Activated CD4-positive, CD25-positive, alpha-beta regulatory T cell treated with anti-CD3 and anti-CD28 coated beads, Interleukin-2, amount 50 U/mL, for 24 hours (primary cell): ENCODE data around the gene MYO7B.

Experiments
- ATAC-seq, 2 donors: fragments of 150-1000 bp; cut with Tn5 transposase; one replicate each; pipeline ENCODE4 v1.10.0; 2021; ENCODE audit warnings: mild to moderate bottlenecking in 1 of 2, moderate library complexity in 1 of 2

Gene MYO7B

GRCh38 chr2:127651971-127652550 is 116.6 kb downstream of the MYO7B start:
- no peak for ATAC-seq

GRCh38 chr2:127652786-127653357 is 117.4 kb downstream of the MYO7B start:
- no peak for ATAC-seq

- no peak for ATAC-seq
These were observed 118.1 kb downstream of the MYO7B start for GRCh38 chr2:127653421-127654083.

GRCh38 chr2:127654084-127654837 is 118.8 kb downstream of the MYO7B start:
- no peak for ATAC-seq

GRCh38 chr2:127654838-127655175 is 119.3 kb downstream of the MYO7B start:
- ATAC-seq = no peak

GRCh38 chr2:127655209-127656073 is 120.0 kb downstream of the MYO7B start:
- no peak for ATAC-seq

- ATAC-seq = no peak
These were observed 121.2 kb downstream of the MYO7B start for GRCh38 chr2:127656569-127657231.

- no peak for ATAC-seq
These were observed 121.7 kb downstream of the MYO7B start for GRCh38 chr2:127657232-127657595.

- ATAC-seq = no peak
These were observed 122.7 kb downstream of the MYO7B start for GRCh38 chr2:127658146-127658545.

GRCh38 chr2:127658641-127659407 is 123.3 kb downstream of the MYO7B start:
- no peak for ATAC-seq

GRCh38 chr2:127659408-127660290 is 124.2 kb downstream of the MYO7B start:
- ATAC-seq = no peak

- no peak for ATAC-seq
These were observed 124.8 kb downstream of the MYO7B start for GRCh38 chr2:127660291-127660578.

GRCh38 chr2:127661072-127661649 is 125.7 kb downstream of the MYO7B start:
- ATAC-seq = no peak

GRCh38 chr2:127661949-127662510 is 126.5 kb downstream of the MYO7B start:
- no peak for ATAC-seq

- ATAC-seq = no peak
These were observed 127.6 kb downstream of the MYO7B start for GRCh38 chr2:127662937-127663565.

GRCh38 chr2:127663566-127664064 is 128.1 kb downstream of the MYO7B start:
- ATAC-seq = no peak

GRCh38 chr2:127664065-127664894 is 128.8 kb downstream of the MYO7B start:
- no peak for ATAC-seq

GRCh38 chr2:127664895-127665225 is 129.4 kb downstream of the MYO7B start:
- no peak for ATAC-seq
